ENCODE results near the gene NANP.
A peak's percentile ranks its signal among the peaks of the same experiment; 100 is the strongest.
"Not testable (repeated sequence)": the region's sequence is repeated elsewhere in the genome, so short reads cannot be mapped to it uniquely, and the experiment has no call there.

NANP gene

GRCh38 chr20:25606094-25606695 is 17.6 kb downstream of the NANP start:
- no peak for DNase-seq (ENCODE audit: low read depth)

GRCh38 chr20:25605148-25605547 is 18.7 kb downstream of the NANP start:
- DNase-seq (ENCODE audit: low read depth), result no peak

- no peak for DNase-seq (ENCODE audit: low read depth)
These were observed 19.2 kb downstream of the NANP start for GRCh38 chr20:25604611-25605010.

- not testable (repeated sequence) for DNase-seq (ENCODE audit: low read depth)
These were observed 20.9 kb downstream of the NANP start for GRCh38 chr20:25602914-25603309.

- not testable (repeated sequence) for DNase-seq (ENCODE audit: low read depth)
These were observed 21.5 kb downstream of the NANP start for GRCh38 chr20:25602191-25602913.

- no peak for DNase-seq (ENCODE audit: low read depth)
These were observed 22.2 kb downstream of the NANP start for GRCh38 chr20:25601659-25602058.

GRCh38 chr20:25600632-25601031 is 23.2 kb downstream of the NANP start:
- no peak for DNase-seq (ENCODE audit: low read depth)

GRCh38 chr20:25592135-25592852 is 31.5 kb downstream of the NANP start:
- no peak for DNase-seq (ENCODE audit: low read depth)

- DNase-seq (ENCODE audit: low read depth), result not testable (repeated sequence)
These were observed 33.0 kb downstream of the NANP start for GRCh38 chr20:25590778-25591177.

GRCh38 chr20:25588491-25588890 is 35.3 kb downstream of the NANP start:
- no peak for DNase-seq (ENCODE audit: low read depth)

- DNase-seq (ENCODE audit: low read depth), result no peak
These were observed 36.3 kb downstream of the NANP start for GRCh38 chr20:25587536-25587935.

- DNase-seq (ENCODE audit: low read depth), result no peak
These were observed 36.9 kb downstream of the NANP start for GRCh38 chr20:25586877-25587276.

- DNase-seq (ENCODE audit: low read depth), result peak; percentile 30
These were observed 38.7 kb downstream of the NANP start, which contains the start of gene NINL for GRCh38 chr20:25584905-25585704. NINL (minus strand) TSS chr20:25585531; CDS start chr20:25526587, 58,944 bp downstream.

- not testable (repeated sequence) for DNase-seq (ENCODE audit: low read depth)
These were observed 40.2 kb downstream of the NANP start for GRCh38 chr20:25583607-25584006.

- DNase-seq (ENCODE audit: low read depth), result no peak
These were observed 43.1 kb downstream of the NANP start for GRCh38 chr20:25580711-25581110.

GRCh38 chr20:25579081-25579770 is 44.6 kb downstream of the NANP start:
- no peak for DNase-seq (ENCODE audit: low read depth)

- DNase-seq (ENCODE audit: low read depth), result no peak
These were observed 46.9 kb downstream of the NANP start for GRCh38 chr20:25576783-25577530.

- no peak for DNase-seq (ENCODE audit: low read depth)
These were observed 49.4 kb downstream of the NANP start for GRCh38 chr20:25574411-25574810.

GRCh38 chr20:25573288-25574251 is 50.2 kb downstream of the NANP start:
- no peak for DNase-seq (ENCODE audit: low read depth)

GRCh38 chr20:25571817-25572216 is 52.0 kb downstream of the NANP start:
- no peak for DNase-seq (ENCODE audit: low read depth)
